HG03439 (cell line): Measurements from ENCODE around the gene CACNA1A.
"Not testable (repeated sequence)": the region's sequence is repeated elsewhere in the genome, so short reads cannot be mapped to it uniquely, and the experiment has no call there.

Experiments used
- ATAC-seq: cut with Tn5 transposase; IDR thresholded peaks from one replicate; pipeline ENCODE4 v1.9.1; 2021; ENCODE audit warnings: mild to moderate bottlenecking, moderate library complexity; ENCODE audit not compliant: unreplicated experiment

CACNA1A gene

GRCh38 chr19:13366529-13367143 is 139.6 kb downstream of the CACNA1A start:
- ATAC-seq = no peak

- no peak for ATAC-seq
Measured at GRCh38 chr19:13363954-13364353, 142.3 kb downstream of the CACNA1A start.

GRCh38 chr19:13363245-13363644 is 143.0 kb downstream of the CACNA1A start:
- ATAC-seq = no peak

GRCh38 chr19:13362668-13363067 is 143.6 kb downstream of the CACNA1A start:
- ATAC-seq = no peak

GRCh38 chr19:13361726-13362125 is 144.6 kb downstream of the CACNA1A start:
- not testable (repeated sequence) for ATAC-seq

- no peak for ATAC-seq
Measured at GRCh38 chr19:13356686-13357280, 149.5 kb downstream of the CACNA1A start.

- no peak for ATAC-seq
Measured at GRCh38 chr19:13356185-13356584, 150.1 kb downstream of the CACNA1A start.

- ATAC-seq = no peak
Measured at GRCh38 chr19:13355356-13355755, 150.9 kb downstream of the CACNA1A start.

- no peak for ATAC-seq
Measured at GRCh38 chr19:13353625-13354024, 152.7 kb downstream of the CACNA1A start.

GRCh38 chr19:13350759-13351158 is 155.5 kb downstream of the CACNA1A start:
- ATAC-seq = no peak

GRCh38 chr19:13350072-13350471 is 156.2 kb downstream of the CACNA1A start:
- no peak for ATAC-seq

GRCh38 chr19:13347367-13347766 is 158.9 kb downstream of the CACNA1A start:
- ATAC-seq = no peak

GRCh38 chr19:13343514-13343913 is 162.8 kb downstream of the CACNA1A start:
- no peak for ATAC-seq

GRCh38 chr19:13342672-13343071 is 163.6 kb downstream of the CACNA1A start:
- ATAC-seq = no peak

- ATAC-seq = no peak
Measured at GRCh38 chr19:13339869-13340268, 166.4 kb downstream of the CACNA1A start.

- ATAC-seq = no peak
Measured at GRCh38 chr19:13337181-13337580, 169.1 kb downstream of the CACNA1A start.

- no peak for ATAC-seq
Measured at GRCh38 chr19:13334801-13335481, 171.3 kb downstream of the CACNA1A start.

GRCh38 chr19:13330285-13330684 is 176.0 kb downstream of the CACNA1A start:
- ATAC-seq = no peak

GRCh38 chr19:13329766-13330165 is 176.5 kb downstream of the CACNA1A start:
- ATAC-seq = no peak

GRCh38 chr19:13328241-13328640 is 178.0 kb downstream of the CACNA1A start:
- no peak for ATAC-seq

- ATAC-seq = no peak
Measured at GRCh38 chr19:13319526-13319925, 186.8 kb downstream of the CACNA1A start.

GRCh38 chr19:13318190-13318589 is 188.1 kb downstream of the CACNA1A start:
- no peak for ATAC-seq
